K562 (cell line): ENCODE results near the gene VPS35L.

Experiments
- BCOR ChIP-seq: fragments of 450-650 bp; IDR thresholded peaks from 2 replicates; pipeline ENCODE4 v1.6.1; 2016
- FOSL1 ChIP-seq: fragments of 200-800 bp; sonication (Bioruptor generic); conservative IDR thresholded peaks from 2 replicates; pipeline ENCODE4 v1.6.1; 2016; ENCODE audit warnings: missing genetic modification characterization, missing compliant biosample characterization
- HSF4 ChIP-seq: fragments of 250-450 bp; sonication (Bioruptor Pico); IDR thresholded peaks from 2 replicates; pipeline ENCODE4 v2.1.2; 2022; ENCODE audit warnings: mild to moderate bottlenecking, moderate library complexity, borderline replicate concordance
- NFE2L1 ChIP-seq: fragments of 450-650 bp; IDR thresholded peaks from 2 replicates; pipeline ENCODE4 v1.6.1; 2016; ENCODE audit warnings: missing genetic modification characterization, low read depth, mild to moderate bottlenecking, missing compliant biosample characterization, moderate library complexity, borderline replicate concordance
- NFXL1 ChIP-seq: fragments of 450-650 bp; formaldehyde crosslinking; IDR thresholded peaks from 2 replicates; pipeline ENCODE4 v1.4.0; 2021; ENCODE audit warnings: mild to moderate bottlenecking
- POLR2A ChIP-seq: fragments of 450-650 bp; conservative IDR thresholded peaks from 2 replicates; pipeline ENCODE4 v1.6.1; 2016
- RAD21 ChIP-seq, 2 experiments: fragments of 250-450 bp in 1 of 2; fragments of 450-650 bp in 1 of 2; sonication (Bioruptor Pico) in 1 of 2; formaldehyde crosslinking in 1 of 2; IDR thresholded peaks in 1 of 2; conservative IDR thresholded peaks in 1 of 2; 2 replicates each; pipeline versions ENCODE4 v1.4.0 to v1.8.0; 2020 to 2022; ENCODE audit warnings: mild to moderate bottlenecking in 2 of 2, moderate library complexity in 1 of 2
- RBM17 ChIP-seq: fragments of 200-400 bp; formaldehyde crosslinking; IDR thresholded peaks from 2 replicates; pipeline ENCODE4 v1.6.1; 2017; ENCODE audit warnings: low read depth, mild to moderate bottlenecking, low read length, borderline replicate concordance
- ZBTB7A ChIP-seq: IDR thresholded peaks from 2 replicates; pipeline ENCODE4 v1.6.1; 2011; ENCODE audit warnings: low read depth, mild to moderate bottlenecking, low read length, moderate library complexity, borderline replicate concordance; ENCODE audit not compliant: control insufficient read depth
- TF ChIP-seq, protein P1 (sequence below): sonication (generic); formaldehyde crosslinking; IDR thresholded peaks from 2 replicates; pipeline ENCODE4 v1.5.0; 2020; ENCODE audit warnings: missing genetic modification reagents
- TF ChIP-seq, protein P2 (sequence below): sonication (generic); IDR thresholded peaks from 2 replicates; pipeline ENCODE4 v1.6.1; 2016

- TF ChIP-seq POLR2A, result no peak
- TF ChIP-seq, protein P1, sequence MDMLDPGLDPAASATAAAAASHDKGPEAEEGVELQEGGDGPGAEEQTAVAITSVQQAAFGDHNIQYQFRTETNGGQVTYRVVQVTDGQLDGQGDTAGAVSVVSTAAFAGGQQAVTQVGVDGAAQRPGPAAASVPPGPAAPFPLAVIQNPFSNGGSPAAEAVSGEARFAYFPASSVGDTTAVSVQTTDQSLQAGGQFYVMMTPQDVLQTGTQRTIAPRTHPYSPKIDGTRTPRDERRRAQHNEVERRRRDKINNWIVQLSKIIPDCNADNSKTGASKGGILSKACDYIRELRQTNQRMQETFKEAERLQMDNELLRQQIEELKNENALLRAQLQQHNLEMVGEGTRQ, result no peak
- TF ChIP-seq FOSL1, result no peak
- TF ChIP-seq HSF4 (CRISPR knock-in tag), result no peak
- no peak for TF ChIP-seq ZBTB7A
- TF ChIP-seq RBM17, result no peak
- TF ChIP-seq BCOR, result no peak
- TF ChIP-seq NFXL1 (CRISPR knock-in tag), result no peak
- TF ChIP-seq, protein P2, sequence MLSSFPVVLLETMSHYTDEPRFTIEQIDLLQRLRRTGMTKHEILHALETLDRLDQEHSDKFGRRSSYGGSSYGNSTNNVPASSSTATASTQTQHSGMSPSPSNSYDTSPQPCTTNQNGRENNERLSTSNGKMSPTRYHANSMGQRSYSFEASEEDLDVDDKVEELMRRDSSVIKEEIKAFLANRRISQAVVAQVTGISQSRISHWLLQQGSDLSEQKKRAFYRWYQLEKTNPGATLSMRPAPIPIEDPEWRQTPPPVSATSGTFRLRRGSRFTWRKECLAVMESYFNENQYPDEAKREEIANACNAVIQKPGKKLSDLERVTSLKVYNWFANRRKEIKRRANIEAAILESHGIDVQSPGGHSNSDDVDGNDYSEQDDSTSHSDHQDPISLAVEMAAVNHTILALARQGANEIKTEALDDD, result no peak
- TF ChIP-seq NFE2L1, result no peak
- no peak for TF ChIP-seq RAD21 (CRISPR knock-in tag; conservative IDR thresholded peaks at IDR 0.05 in 1 of 2, IDR thresholded peaks at IDR 0.05 in 1 of 2)
Measured at GRCh38 chr16:19598805-19599510, 43.5 kb downstream of the VPS35L start.
